T-helper 9 cell (primary cell): ENCODE data around the gene DIS3L2.

Experiments used
- DNase-seq: peaks from one replicate; pipeline ENCODE4 v3.0.0-alpha.2; 2020

The DIS3L2 gene

GRCh38 chr2:232203936-232204335, 242.4 kb downstream of the DIS3L2 start:
- no peak for DNase-seq

- DNase-seq = no peak
Measured at GRCh38 chr2:232204457-232204931, 243.0 kb downstream of the DIS3L2 start.

- DNase-seq = no peak
Measured at GRCh38 chr2:232207174-232207573, 245.7 kb downstream of the DIS3L2 start.

- DNase-seq = no peak
Measured at GRCh38 chr2:232210306-232210705, 248.8 kb downstream of the DIS3L2 start.

- DNase-seq = no peak
Measured at GRCh38 chr2:232211743-232212686, 250.5 kb downstream of the DIS3L2 start.

GRCh38 chr2:232213176-232213575, 251.7 kb downstream of the DIS3L2 start:
- no peak for DNase-seq

- no peak for DNase-seq
Measured at GRCh38 chr2:232214053-232214452, 252.5 kb downstream of the DIS3L2 start.

- no peak for DNase-seq
Measured at GRCh38 chr2:232216028-232216427, 254.5 kb downstream of the DIS3L2 start.

GRCh38 chr2:232218778-232219495, 257.4 kb downstream of the DIS3L2 start:
- DNase-seq = no peak

- DNase-seq = no peak
Measured at GRCh38 chr2:232219496-232219870, 258.0 kb downstream of the DIS3L2 start.

- no peak for DNase-seq
Measured at GRCh38 chr2:232219932-232220331, 258.4 kb downstream of the DIS3L2 start.

GRCh38 chr2:232225429-232225828, 263.9 kb downstream of the DIS3L2 start:
- no peak for DNase-seq

- DNase-seq = no peak
Measured at GRCh38 chr2:232225895-232226294, 264.4 kb downstream of the DIS3L2 start.

GRCh38 chr2:232228332-232228731, 266.8 kb downstream of the DIS3L2 start:
- no peak for DNase-seq

GRCh38 chr2:232228971-232229894, 267.7 kb downstream of the DIS3L2 start:
- DNase-seq = no peak

GRCh38 chr2:232229911-232230310, 268.4 kb downstream of the DIS3L2 start:
- no peak for DNase-seq

GRCh38 chr2:232230560-232230959, 269.0 kb downstream of the DIS3L2 start:
- DNase-seq = no peak

GRCh38 chr2:232231554-232231953, 270.0 kb downstream of the DIS3L2 start:
- no peak for DNase-seq

- DNase-seq = no peak
Measured at GRCh38 chr2:232232915-232233314, 271.4 kb downstream of the DIS3L2 start.

- no peak for DNase-seq
Measured at GRCh38 chr2:232234922-232235615, 273.6 kb downstream of the DIS3L2 start.

- DNase-seq = no peak
Measured at GRCh38 chr2:232235716-232236115, 274.2 kb downstream of the DIS3L2 start.

GRCh38 chr2:232236200-232236599, 274.7 kb downstream of the DIS3L2 start:
- DNase-seq = no peak
